Peyer's patch (tissue), 4 donors: ENCODE data around the gene TRPV5.

Experiments
- CTCF ChIP-seq, 6 experiments: fragments of 450-650 bp in 4 of 6; fragments of 200-600 bp in 2 of 6; sonication (generic) in 1 of 6; IDR thresholded peaks; one replicate each; pipeline ENCODE4 v1.5.1; 2017 to 2019; ENCODE audit warnings: antibody characterized with exemption in 6 of 6, mild to moderate bottlenecking in 3 of 6, moderate library complexity in 1 of 6
- POLR2A ChIP-seq, 2 donors: fragments of 450-650 bp; IDR thresholded peaks; one replicate each; pipeline ENCODE4 v1.5.1; 2017; ENCODE audit warnings: antibody characterized with exemption in 2 of 2, mild to moderate bottlenecking in 2 of 2, moderate library complexity in 2 of 2

GRCh38 chr7:142881586-142882337 lies 51.8 kb downstream of the TRPV5 start:
- TF ChIP-seq CTCF (IDR thresholded peaks at IDR 0.05), result no peak
- no peak for TF ChIP-seq POLR2A (IDR thresholded peaks at IDR 0.05)
